Measurements from ENCODE around the gene HORMAD2.

The HORMAD2 gene

GRCh38 chr22:30079952-30080533 lies at the start of gene HORMAD2:
HORMAD2 (plus strand) TSS chr22:30080464; CDS start chr22:30093953, 13,489 bp downstream.
- DNase-seq: no peak
- H3K4me3 Mint-ChIP-seq: no peak within 1 kb of the TSS
- H3K27me3 Mint-ChIP-seq: peaks cover 17% of the 10 kb centered on the region
- peaks cover 16% of the 10 kb centered on the region for H3K4me1 Mint-ChIP-seq (ENCODE audit: low read depth)
- no peaks in the 10 kb centered on the region for H3K9me3 Mint-ChIP-seq
- no peaks in the 10 kb centered on the region for H3K36me3 Mint-ChIP-seq (ENCODE audit: low read depth)
- H3K27ac Mint-ChIP-seq: no peak within 1 kb of the TSS

GRCh38 chr22:30031328-30031727 lies 48.9 kb upstream of the HORMAD2 start:
- H3K36me3 Mint-ChIP-seq (ENCODE audit: low read depth): peaks cover 16% of the 10 kb centered on the region
- no peak for DNase-seq
- no peaks in the 10 kb centered on the region for H3K27me3 Mint-ChIP-seq
- no peaks in the 10 kb centered on the region for H3K4me1 Mint-ChIP-seq (ENCODE audit: low read depth)
- no peaks in the 10 kb centered on the region for H3K9me3 Mint-ChIP-seq
- no peak overlapping the region for H3K27ac Mint-ChIP-seq
- no peak overlapping the region for H3K4me3 Mint-ChIP-seq

- DNase-seq: no peak
- no peaks in the 10 kb centered on the region for H3K9me3 Mint-ChIP-seq
- H3K36me3 Mint-ChIP-seq (ENCODE audit: low read depth): peaks cover 10% of the 10 kb centered on the region
- no peaks in the 10 kb centered on the region for H3K27me3 Mint-ChIP-seq
- no peak overlapping the region for H3K4me3 Mint-ChIP-seq
- H3K27ac Mint-ChIP-seq: no peak overlapping the region
- no peaks in the 10 kb centered on the region for H3K4me1 Mint-ChIP-seq (ENCODE audit: low read depth)
Observed at GRCh38 chr22:30031764-30032455, 48.4 kb upstream of the HORMAD2 start.

- no peaks in the 10 kb centered on the region for H3K9me3 Mint-ChIP-seq
- H3K36me3 Mint-ChIP-seq (ENCODE audit: low read depth): peaks cover 1% of the 10 kb centered on the region
- H3K4me3 Mint-ChIP-seq: no peak overlapping the region
- DNase-seq: no peak
- no peaks in the 10 kb centered on the region for H3K27me3 Mint-ChIP-seq
- H3K4me1 Mint-ChIP-seq (ENCODE audit: low read depth): no peaks in the 10 kb centered on the region
- H3K27ac Mint-ChIP-seq: no peak overlapping the region
Observed at GRCh38 chr22:30033137-30033536, 47.1 kb upstream of the HORMAD2 start.

GRCh38 chr22:30033901-30034300 lies 46.4 kb upstream of the HORMAD2 start:
- Mint-ChIP-seq H3K9me3 (no peaks in the 10 kb centered on the region), H3K4me1 (ENCODE audit: low read depth) (no peaks in the 10 kb centered on the region), H3K27ac (no peak overlapping the region), H3K4me3 (no peak overlapping the region), H3K27me3 (no peaks in the 10 kb centered on the region), H3K36me3 (ENCODE audit: low read depth) (no peaks in the 10 kb centered on the region)
- no peak for DNase-seq

GRCh38 chr22:30036656-30037055 lies 43.6 kb upstream of the HORMAD2 start:
- Mint-ChIP-seq H3K36me3 (ENCODE audit: low read depth) (no peaks in the 10 kb centered on the region), H3K4me1 (ENCODE audit: low read depth) (no peaks in the 10 kb centered on the region), H3K27ac (no peak overlapping the region), H3K4me3 (no peak overlapping the region), H3K9me3 (no peaks in the 10 kb centered on the region), H3K27me3 (peaks cover 2% of the 10 kb centered on the region)
- DNase-seq: no peak

- DNase-seq: no peak
- Mint-ChIP-seq H3K36me3 (ENCODE audit: low read depth) (no peaks in the 10 kb centered on the region), H3K4me3 (no peak overlapping the region), H3K27me3 (peaks cover 2% of the 10 kb centered on the region), H3K9me3 (no peaks in the 10 kb centered on the region), H3K4me1 (ENCODE audit: low read depth) (peaks cover 2% of the 10 kb centered on the region), H3K27ac (no peak overlapping the region)
Observed at GRCh38 chr22:30038219-30038618, 42.0 kb upstream of the HORMAD2 start.

- Mint-ChIP-seq H3K27me3 (peaks cover 2% of the 10 kb centered on the region), H3K9me3 (no peaks in the 10 kb centered on the region), H3K4me3 (no peak overlapping the region), H3K4me1 (ENCODE audit: low read depth) (peaks cover 6% of the 10 kb centered on the region), H3K36me3 (ENCODE audit: low read depth) (no peaks in the 10 kb centered on the region), H3K27ac (no peak overlapping the region)
- no peak for DNase-seq
Observed at GRCh38 chr22:30040499-30041260, 39.6 kb upstream of the HORMAD2 start.

GRCh38 chr22:30041475-30041874 lies 38.8 kb upstream of the HORMAD2 start:
- no peak overlapping the region for H3K4me3 Mint-ChIP-seq

GRCh38 chr22:30041881-30042280 lies 38.4 kb upstream of the HORMAD2 start:
- no peak overlapping the region for H3K27ac Mint-ChIP-seq
- H3K9me3 Mint-ChIP-seq: no peaks in the 10 kb centered on the region
- H3K27me3 Mint-ChIP-seq: peaks cover 2% of the 10 kb centered on the region
- no peak overlapping the region for H3K4me3 Mint-ChIP-seq
- peaks cover 9% of the 10 kb centered on the region for H3K4me1 Mint-ChIP-seq (ENCODE audit: low read depth)
- DNase-seq: no peak
- no peaks in the 10 kb centered on the region for H3K36me3 Mint-ChIP-seq (ENCODE audit: low read depth)

More at GRCh38 chr22:30041475-30041874, 38.8 kb upstream of the HORMAD2 start:
- no peaks in the 10 kb centered on the region for H3K36me3 Mint-ChIP-seq (ENCODE audit: low read depth)
- peaks cover 2% of the 10 kb centered on the region for H3K27me3 Mint-ChIP-seq
- H3K4me1 Mint-ChIP-seq (ENCODE audit: low read depth): peaks cover 6% of the 10 kb centered on the region
- no peaks in the 10 kb centered on the region for H3K9me3 Mint-ChIP-seq
- no peak for DNase-seq
- no peak overlapping the region for H3K27ac Mint-ChIP-seq

- Mint-ChIP-seq H3K27me3 (peaks cover 2% of the 10 kb centered on the region), H3K9me3 (no peaks in the 10 kb centered on the region), H3K4me1 (ENCODE audit: low read depth) (peaks cover 18% of the 10 kb centered on the region), H3K4me3 (no peak overlapping the region), H3K27ac (no peak overlapping the region), H3K36me3 (ENCODE audit: low read depth) (no peaks in the 10 kb centered on the region)
- DNase-seq: no peak
Observed at GRCh38 chr22:30043161-30043560, 37.1 kb upstream of the HORMAD2 start.

GRCh38 chr22:30044369-30044768 lies 35.9 kb upstream of the HORMAD2 start:
- H3K36me3 Mint-ChIP-seq (ENCODE audit: low read depth): no peaks in the 10 kb centered on the region
- H3K27ac Mint-ChIP-seq: no peak overlapping the region
- H3K27me3 Mint-ChIP-seq: peaks cover 2% of the 10 kb centered on the region
- DNase-seq: no peak
- H3K9me3 Mint-ChIP-seq: no peaks in the 10 kb centered on the region
- H3K4me3 Mint-ChIP-seq: no peak overlapping the region
- peaks cover 18% of the 10 kb centered on the region for H3K4me1 Mint-ChIP-seq (ENCODE audit: low read depth)

- Mint-ChIP-seq H3K27me3 (peaks cover 2% of the 10 kb centered on the region), H3K36me3 (ENCODE audit: low read depth) (no peaks in the 10 kb centered on the region), H3K9me3 (no peaks in the 10 kb centered on the region), H3K4me3 (no peak overlapping the region), H3K4me1 (ENCODE audit: low read depth) (peaks cover 18% of the 10 kb centered on the region), H3K27ac (no peak overlapping the region)
- DNase-seq: no peak
Observed at GRCh38 chr22:30044881-30045493, 35.3 kb upstream of the HORMAD2 start.

GRCh38 chr22:30045494-30045887 lies 34.8 kb upstream of the HORMAD2 start:
- no peak overlapping the region for H3K27ac Mint-ChIP-seq
- no peak for DNase-seq
- no peaks in the 10 kb centered on the region for H3K36me3 Mint-ChIP-seq (ENCODE audit: low read depth)
- H3K27me3 Mint-ChIP-seq: peaks cover 2% of the 10 kb centered on the region
- no peak overlapping the region for H3K4me3 Mint-ChIP-seq
- no peaks in the 10 kb centered on the region for H3K9me3 Mint-ChIP-seq
- H3K4me1 Mint-ChIP-seq (ENCODE audit: low read depth): peaks cover 18% of the 10 kb centered on the region
